ENCODE results near the gene DST. TPM values are rescaled to one million over a fixed set of nuclear protein-coding genes. Genes with fewer than 3 reads are reported as not detected.

The DST gene
- total and polyA plus RNA-seq, 2 of the 8 experiments (the other 6 are each of a cell fraction or from before 2014, with no cell fraction given): 49.4 to 116 TPM

GRCh38 chr6:56687551-56687950 is 44.9 kb upstream of the DST start:
- 0 out of 7 replicates have a peak, but pooled peaks cover 0 to 2% (median 0%) of the 10 kb centered on the region in 4 experiments for H3K4me1 ChIP-seq (replicated peaks in 1 of 4; ENCODE audit: control insufficient read depth in 3 of 4, insufficient read depth in 4 of 4, low read length in 3 of 4)
- ChIA-PET POLR2A (ENCODE audit: partially characterized antibody) (no interaction called here), CTCF (ENCODE audit: partially characterized antibody) (interaction anchor here (1.6 kb wide), 1 partner anchor 22 kb away, joined by 10 read pairs; no protein-coding TSS in a partner anchor)
- no peak overlapping the region for H2BK20ac ChIP-seq (ENCODE audit: low read length)
- no peak overlapping the region for H3K14ac ChIP-seq (ENCODE audit: insufficient read length)
- H2BK12ac ChIP-seq (ENCODE audit: low read depth, low read length): no peak overlapping the region
- H3K23me2 ChIP-seq (ENCODE audit: low read depth, low read length): no peaks in the 10 kb centered on the region
- no peak overlapping the region for H3K18ac ChIP-seq (ENCODE audit: extremely low read depth, low read length)
- no peak overlapping the region for H2AFZ ChIP-seq (ENCODE audit: low read length)
- no peak for DNase-seq (ENCODE audit: low read depth in 1 of 2, low spot score in 2 of 2)
- no peak overlapping the region for H3K9ac ChIP-seq (replicated peaks in 1 of 4; ENCODE audit: extremely low read depth in 1 of 4, low read depth in 3 of 4, low read length in 3 of 4)
- no peak overlapping the region for H3K4ac ChIP-seq (replicated peaks; ENCODE audit: insufficient read length, low read depth, low read length)
- H4K20me1 ChIP-seq (replicated peaks in 1 of 2; ENCODE audit: control insufficient read depth in 1 of 2, insufficient read depth in 2 of 2, low read length in 2 of 2): peaks cover 0 to 2% of the 10 kb centered on the region in 2 experiments
- H3K23ac ChIP-seq (ENCODE audit: insufficient read length): no peak overlapping the region
- WGBS, 2 experiments (ENCODE audit: extremely low coverage in 1 of 2, insufficient coverage in 1 of 2, insufficient read length in 1 of 2, insufficient replicate concordance in 2 of 2, low coverage in 1 of 2, low lambda C conversion rate in 2 of 2, missing lambda C conversion rate in 1 of 2): 94% methylated on average over 1 of the region's 1 CpG; no CpG with 5 or more reads in 1 of the 2 experiments
- H2BK120ac ChIP-seq (replicated peaks; ENCODE audit: low read depth, low read length): no peak overlapping the region
- H4K5ac ChIP-seq (ENCODE audit: insufficient read length, low read depth, low read length): no peak overlapping the region
- no peaks in the 10 kb centered on the region for H3K27me3 ChIP-seq (replicated peaks in 1 of 4; ENCODE audit: control insufficient read depth in 3 of 4, extremely low read depth in 1 of 4, insufficient read depth in 3 of 4, low read length in 3 of 4)
- H3K79me1 ChIP-seq (ENCODE audit: low read depth, low read length): peaks cover 1% of the 10 kb centered on the region; the same call in 1 of the 2 replicates
- no peak overlapping the region for H3K4me2 ChIP-seq (ENCODE audit: insufficient read depth in 1 of 2, low read depth in 2 of 2, low read length in 2 of 2)
- no peaks in the 10 kb centered on the region for H3K9me3 ChIP-seq (ENCODE audit: insufficient read depth in 2 of 2, low read depth in 1 of 2, low read length in 1 of 2)
- H4K91ac ChIP-seq (replicated peaks; ENCODE audit: insufficient read length, low read length): no peak overlapping the region
- no peak for FAIRE-seq
- H2BK5ac ChIP-seq (ENCODE audit: low read depth, low read length): no peak overlapping the region
- no peak overlapping the region for H3K4me3 ChIP-seq (ENCODE audit: extremely low read depth in 1 of 4, insufficient read depth in 2 of 4, low read depth in 3 of 4, low read length in 4 of 4)
- H2AK5ac ChIP-seq (ENCODE audit: low read depth, low read length): no peak overlapping the region
- H4K8ac ChIP-seq (ENCODE audit: extremely low read depth, insufficient read depth, low read length): no peak overlapping the region
- no peak overlapping the region for H3K56ac ChIP-seq (replicated peaks; ENCODE audit: insufficient read length, low read depth, low read length)
- H2BK15ac ChIP-seq (ENCODE audit: low read length): no peak overlapping the region
- no peak overlapping the region for H3K27ac ChIP-seq (ENCODE audit: low read depth, low read length)
- TF ChIP-seq SUZ12 (IDR thresholded peaks at IDR 0.05; ENCODE audit: low read length): no peak
- no peak for TF ChIP-seq BRCA1 (IDR thresholded peaks at IDR 0.05; ENCODE audit: low read depth, low read length)
- TF ChIP-seq MAFK (IDR thresholded peaks at IDR 0.05; ENCODE audit: low read depth, low read length): no peak
- peaks cover 0 to 11% of the 10 kb centered on the region in 2 experiments; a peak in 2 of 4 replicates for H3K79me2 ChIP-seq (ENCODE audit: control insufficient read depth in 1 of 2, insufficient read depth in 2 of 2, low read length in 2 of 2)
- no peaks in the 10 kb centered on the region for H3K36me3 ChIP-seq (ENCODE audit: control insufficient read depth in 2 of 4, insufficient read depth in 4 of 4, low read length in 3 of 4)
